NT2/D1 (cell line): ENCODE measurements around the gene SETDB1.

Experiments
- DNase-seq: peaks from one replicate; pipeline ENCODE4 v3.0.0-alpha.2; 2011; ENCODE audit warnings: low read depth, low spot score
- H3K27me3 ChIP-seq: 2 replicates; pipeline ENCODE4 v1.6.0; 2011; ENCODE audit warnings: mild to moderate bottlenecking; ENCODE audit not compliant: insufficient read length, insufficient read depth
- H3K36me3 ChIP-seq: 2 replicates; pipeline ENCODE4 v1.6.1; 2011; ENCODE audit warnings: mild to moderate bottlenecking, low read length, mixed read lengths; ENCODE audit not compliant: insufficient read depth, insufficient read length
- H3K4me1 ChIP-seq: 2 replicates; pipeline ENCODE4 v1.5.1; 2011; ENCODE audit not compliant: insufficient read depth, insufficient read length
- H3K4me3 ChIP-seq: 2 replicates; pipeline ENCODE4 v1.5.1; 2011; ENCODE audit warnings: low read depth; ENCODE audit not compliant: insufficient read length
- H3K9ac ChIP-seq: 2 replicates; pipeline ENCODE4 v1.6.0; 2011; ENCODE audit warnings: low read depth; ENCODE audit not compliant: insufficient read length
- H3K9me3 ChIP-seq: 2 replicates; pipeline ENCODE4 v1.5.1; 2011; ENCODE audit warnings: mild to moderate bottlenecking, low read length; ENCODE audit not compliant: insufficient read depth
- SUZ12 ChIP-seq: IDR thresholded peaks from 2 replicates; pipeline ENCODE4 v1.6.1; 2011; ENCODE audit not compliant: insufficient read length, insufficient read depth; ENCODE audit errors: extremely low read depth
- YY1 ChIP-seq: IDR thresholded peaks from 2 replicates; pipeline ENCODE4 v1.6.1; 2011; ENCODE audit not compliant: insufficient read length, insufficient read depth
- ZNF274 ChIP-seq: IDR thresholded peaks from 2 replicates; pipeline ENCODE4 v1.6.1; 2011; ENCODE audit warnings: mild to moderate bottlenecking, low read depth, low read length

Gene SETDB1

GRCh38 chr1:151011154-151011850, 85.1 kb downstream of the SETDB1 start:
- H3K9ac ChIP-seq, result peak overlapping the region; percentile 16
- DNase-seq, result no peak
- TF ChIP-seq SUZ12, result no peak
- no peak for TF ChIP-seq YY1
- no peak for TF ChIP-seq ZNF274
- no peak overlapping the region for H3K4me3 ChIP-seq
- peaks cover 8% of the 10 kb centered on the region for H3K36me3 ChIP-seq
- no peaks in the 10 kb centered on the region for H3K9me3 ChIP-seq
- H3K27me3 ChIP-seq, result no peaks in the 10 kb centered on the region
- H3K4me1 ChIP-seq, result peaks cover 6% of the 10 kb centered on the region

DNA sequence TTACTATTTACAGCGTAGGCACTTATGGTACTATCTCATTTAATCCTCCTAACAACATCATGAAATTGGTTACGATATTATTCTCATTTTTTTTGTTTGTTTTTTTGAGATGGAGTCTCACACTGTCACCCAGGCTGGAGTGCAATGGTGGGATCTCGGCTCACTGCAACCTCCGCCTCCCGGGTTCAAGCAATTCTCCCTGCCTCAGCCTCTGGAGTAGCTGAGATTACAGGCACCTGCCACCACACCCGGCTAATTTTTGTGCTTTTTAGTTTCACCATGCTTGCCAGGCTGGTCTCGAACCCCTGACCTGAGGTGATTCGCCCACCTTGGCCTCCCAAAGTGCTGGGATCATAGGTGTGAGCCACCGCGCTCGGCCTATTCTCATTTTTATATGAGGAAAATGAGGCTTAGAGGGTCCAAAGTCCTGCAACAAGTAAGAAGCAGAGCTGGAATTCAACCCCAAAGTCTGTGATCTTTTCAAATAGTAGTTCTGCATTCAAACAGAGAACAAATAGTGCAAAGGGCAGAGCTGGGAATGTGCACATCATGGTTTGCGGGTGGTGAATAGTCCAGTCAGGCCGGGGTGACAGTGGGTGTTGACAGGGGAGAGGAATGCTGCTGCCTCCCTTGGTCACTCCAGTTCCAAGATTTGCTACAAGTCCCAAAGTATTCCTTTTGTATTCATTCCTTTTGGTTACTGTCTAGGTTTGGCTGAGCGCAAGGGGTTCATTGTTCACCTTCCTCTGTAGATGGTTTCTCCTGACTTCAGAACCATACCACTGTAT, 86.7 kb downstream of the SETDB1 start:
- no peaks in the 10 kb centered on the region for H3K27me3 ChIP-seq
- no peak overlapping the region for H3K4me3 ChIP-seq
- H3K9me3 ChIP-seq, result no peaks in the 10 kb centered on the region
- H3K36me3 ChIP-seq, result peaks cover 10% of the 10 kb centered on the region
- H3K9ac ChIP-seq, result no peak overlapping the region
- H3K4me1 ChIP-seq, result peaks cover 2% of the 10 kb centered on the region
- TF ChIP-seq YY1, result no peak
- no peak for TF ChIP-seq ZNF274
- no peak for TF ChIP-seq SUZ12
- no peak for DNase-seq

GRCh38 chr1:151013518-151013917, 87.4 kb downstream of the SETDB1 start:
- no peak for DNase-seq
- Histone ChIP-seq H3K4me1 (peaks cover 2% of the 10 kb centered on the region), H3K36me3 (peaks cover 17% of the 10 kb centered on the region), H3K9ac (no peak overlapping the region), H3K9me3 (no peaks in the 10 kb centered on the region), H3K27me3 (no peaks in the 10 kb centered on the region), H3K4me3 (no peak overlapping the region)
- no peak for TF ChIP-seq YY1
- TF ChIP-seq ZNF274, result no peak
- no peak for TF ChIP-seq SUZ12
